Transverse colon (tissue), 4 donors: Measurements from ENCODE around the gene ALKBH2.

Source experiments
- CTCF ChIP-seq, 5 experiments: fragments of 200-600 bp in 3 of 5; fragments of 450-650 bp in 2 of 5; sonication (generic) in 3 of 5; IDR thresholded peaks; 1 replicate in 2 of 5; 2 replicates in 3 of 5; pipeline ENCODE4 v1.5.1; 2016 to 2017; ENCODE audit warnings: antibody characterized with exemption in 5 of 5, inconsistent platforms in 3 of 5, mild to moderate bottlenecking in 2 of 5, moderate library complexity in 1 of 5
- POLR2A ChIP-seq: fragments of 450-650 bp; IDR thresholded peaks from one replicate; pipeline ENCODE4 v1.6.1; 2016; ENCODE audit warnings: antibody characterized with exemption, mild to moderate bottlenecking, moderate library complexity
- POLR2AphosphoS5 ChIP-seq, 3 donors: sonication (generic); formaldehyde crosslinking; IDR thresholded peaks; one replicate each; pipeline ENCODE4 v1.6.1; 2016; ENCODE audit warnings: antibody characterized with exemption in 3 of 3

GRCh38 chr12:109125791-109126190 lies 32.5 kb upstream of the ALKBH2 start:
- TF ChIP-seq CTCF (IDR thresholded peaks at IDR 0.05): no peak
- no peak for TF ChIP-seq POLR2A
- TF ChIP-seq POLR2AphosphoS5 (IDR thresholded peaks at IDR 0.05): no peak
